BLaER1 treated with 17β-estradiol and CSF1 and Interleukin-3, amounts not matched to agents 10 nM and 100 nM (cell line): ENCODE results near the gene HEYL.
A peak's percentile ranks its signal among the peaks of the same experiment; 100 is the strongest.

ENCODE experiments used
- H3K27ac ChIP-seq, 11 experiments: shearing (Covaris generic); formaldehyde crosslinking; 2 replicates each; pipeline ENCODE4 v1.8.1; 2022
- H3K27me3 ChIP-seq, 11 experiments: shearing (Covaris generic); formaldehyde crosslinking; 2 replicates each; pipeline ENCODE4 v1.8.1; 2022
- H3K36me3 ChIP-seq, 11 experiments: shearing (Covaris generic); formaldehyde crosslinking; 2 replicates each; pipeline ENCODE4 v1.8.1; 2022
- H3K4me1 ChIP-seq, 10 experiments: shearing (Covaris generic); formaldehyde crosslinking; 2 replicates each; pipeline ENCODE4 v1.8.1; 2022
- H3K4me2 ChIP-seq, 11 experiments: shearing (Covaris generic); formaldehyde crosslinking; 2 replicates each; pipeline ENCODE4 v1.8.1; 2022
- H3K4me3 ChIP-seq, 10 experiments: shearing (Covaris generic); formaldehyde crosslinking; 2 replicates each; pipeline ENCODE4 v1.8.1; 2022
- H3K9ac ChIP-seq, 11 experiments: shearing (Covaris generic); formaldehyde crosslinking; 2 replicates each; pipeline ENCODE4 v1.8.1; 2022
- H3K9me3 ChIP-seq, 11 experiments: shearing (Covaris generic); formaldehyde crosslinking; replicated peaks in 1 of 11; 2 replicates each; pipeline ENCODE4 v1.8.1; 2022
- H4K20me1 ChIP-seq, 11 experiments: shearing (Covaris generic); formaldehyde crosslinking; 2 replicates each; pipeline ENCODE4 v1.8.1; 2022
- Cebpa-rat ChIP-seq, 11 experiments: shearing (Covaris generic); IDR thresholded peaks; 2 replicates each; pipeline ENCODE4 v1.8.1; 2022

Gene HEYL

GRCh38 chr1:39680751-39681150, 41.3 kb upstream of the HEYL start:
- no peak for TF ChIP-seq Cebpa-rat (IDR thresholded peaks at IDR 0.05)
- H3K4me3 ChIP-seq: no peak overlapping the region
- no peak overlapping the region for H3K27ac ChIP-seq
- no peak overlapping the region for H3K4me2 ChIP-seq
- H4K20me1 ChIP-seq: no peaks in the 10 kb centered on the region
- H3K9me3 ChIP-seq: no peaks in the 10 kb centered on the region
- H3K9ac ChIP-seq: no peak overlapping the region
- no peaks in the 10 kb centered on the region for H3K27me3 ChIP-seq
- H3K4me1 ChIP-seq: peaks cover 0 to 9% (median 3%) of the 10 kb centered on the region in 10 experiments; a peak in 9 of 20 replicates
- H3K36me3 ChIP-seq: no peaks in the 10 kb centered on the region

- Histone ChIP-seq H3K27me3 (no peaks in the 10 kb centered on the region), H3K9me3 (no peaks in the 10 kb centered on the region), H3K9ac (no peak overlapping the region), H3K36me3 (no peaks in the 10 kb centered on the region), H3K4me2 (no peak overlapping the region), H3K27ac (no peak overlapping the region), H4K20me1 (no peaks in the 10 kb centered on the region), H3K4me3 (no peak overlapping the region), H3K4me1 (peaks cover 0 to 9% (median 3%) of the 10 kb centered on the region in 10 experiments; a peak in 9 of 20 replicates)
- no peak for TF ChIP-seq Cebpa-rat (IDR thresholded peaks at IDR 0.05)
Measured at GRCh38 chr1:39679821-39680220, 40.4 kb upstream of the HEYL start.

- Histone ChIP-seq H3K36me3 (no peaks in the 10 kb centered on the region), H3K4me2 (no peak overlapping the region), H3K27ac (no peak overlapping the region)
Measured at GRCh38 chr1:39678889-39679288, 39.4 kb upstream of the HEYL start.

GRCh38 chr1:39677645-39678044, 38.2 kb upstream of the HEYL start:
- H3K9ac ChIP-seq: no peak overlapping the region
- no peak overlapping the region for H3K4me2 ChIP-seq
- no peak for TF ChIP-seq Cebpa-rat (IDR thresholded peaks at IDR 0.05)
- no peak overlapping the region for H3K27ac ChIP-seq
- H3K9me3 ChIP-seq: no peaks in the 10 kb centered on the region
- H3K27me3 ChIP-seq: peaks cover 0 to 2% (median 0%) of the 10 kb centered on the region in 11 experiments; a peak in 1 of 22 replicates
- H3K4me3 ChIP-seq: no peak overlapping the region
- H3K4me1 ChIP-seq: peaks cover 7 to 16% (median 10%) of the 10 kb centered on the region in 10 experiments; a peak in 19 of 20 replicates
- no peaks in the 10 kb centered on the region for H4K20me1 ChIP-seq
- no peaks in the 10 kb centered on the region for H3K36me3 ChIP-seq

More at GRCh38 chr1:39678889-39679288, 39.4 kb upstream of the HEYL start:
- Histone ChIP-seq H3K9me3 (no peaks in the 10 kb centered on the region), H3K4me1 (peaks cover 6 to 16% (median 8%) of the 10 kb centered on the region in 10 experiments; a peak in 15 of 20 replicates), H3K4me3 (no peak overlapping the region), H3K9ac (no peak overlapping the region), H4K20me1 (no peaks in the 10 kb centered on the region), H3K27me3 (no peaks in the 10 kb centered on the region)
- TF ChIP-seq Cebpa-rat (IDR thresholded peaks at IDR 0.05): no peak

- no peak overlapping the region for H3K4me3 ChIP-seq
- H3K4me2 ChIP-seq: peak overlapping the region in 5 of 11 experiments; percentile 0 to 51 (median 35); a peak in 5 of 22 replicates
- H3K4me1 ChIP-seq: peaks cover 8 to 22% (median 16%) of the 10 kb centered on the region in 10 experiments
- TF ChIP-seq Cebpa-rat (IDR thresholded peaks at IDR 0.05): no peak
- H3K9me3 ChIP-seq: no peaks in the 10 kb centered on the region
- H3K9ac ChIP-seq: no peak overlapping the region
- no peak overlapping the region for H3K27ac ChIP-seq
- H3K27me3 ChIP-seq: peaks cover 3 to 8% (median 6%) of the 10 kb centered on the region in 11 experiments; a peak in 19 of 22 replicates
- H4K20me1 ChIP-seq: peaks cover 0 to 5% (median 0%) of the 10 kb centered on the region in 11 experiments; a peak in 1 of 22 replicates
- no peaks in the 10 kb centered on the region for H3K36me3 ChIP-seq
Measured at GRCh38 chr1:39676948-39677548, 37.6 kb upstream of the HEYL start.

GRCh38 chr1:39675220-39675619, 35.8 kb upstream of the HEYL start:
- no peak overlapping the region for H3K4me3 ChIP-seq

GRCh38 chr1:39673215-39673614, 33.8 kb upstream of the HEYL start:
- TF ChIP-seq Cebpa-rat (IDR thresholded peaks at IDR 0.05): no peak
- H3K27me3 ChIP-seq: peaks cover 20 to 28% (median 23%) of the 10 kb centered on the region in 11 experiments
- no peak overlapping the region for H3K4me3 ChIP-seq

More at GRCh38 chr1:39675220-39675619, 35.8 kb upstream of the HEYL start:
- TF ChIP-seq Cebpa-rat (IDR thresholded peaks at IDR 0.05): no peak
- H3K27me3 ChIP-seq: peaks cover 20 to 26% (median 23%) of the 10 kb centered on the region in 11 experiments
- no peak overlapping the region for H3K27ac ChIP-seq
- peaks cover 0 to 7% (median 0%) of the 10 kb centered on the region in 11 experiments; a peak in 2 of 22 replicates for H4K20me1 ChIP-seq
- H3K4me1 ChIP-seq: peaks cover 15 to 35% (median 30%) of the 10 kb centered on the region in 10 experiments
- no peak overlapping the region for H3K4me2 ChIP-seq
- H3K9me3 ChIP-seq: no peaks in the 10 kb centered on the region
- no peak overlapping the region for H3K9ac ChIP-seq
- no peaks in the 10 kb centered on the region for H3K36me3 ChIP-seq

GRCh38 chr1:39672551-39672947, 33.1 kb upstream of the HEYL start:
- TF ChIP-seq Cebpa-rat (IDR thresholded peaks at IDR 0.05): no peak
- H3K27ac ChIP-seq: no peak overlapping the region
- H3K4me3 ChIP-seq: peak overlapping the region; percentile 54 to 74 (median 64)
- H3K9ac ChIP-seq: peak overlapping the region in 5 of 11 experiments; percentile 70 to 78 (median 73); a peak in 8 of 22 replicates
- H4K20me1 ChIP-seq: peaks cover 0 to 7% (median 0%) of the 10 kb centered on the region in 11 experiments; a peak in 2 of 22 replicates
- peaks cover 20 to 28% (median 23%) of the 10 kb centered on the region in 11 experiments for H3K27me3 ChIP-seq
- no peaks in the 10 kb centered on the region for H3K36me3 ChIP-seq
- no peaks in the 10 kb centered on the region for H3K9me3 ChIP-seq
- peak overlapping the region; percentile 95 to 100 (median 99) for H3K4me2 ChIP-seq
- H3K4me1 ChIP-seq: peaks cover 15 to 35% (median 30%) of the 10 kb centered on the region in 10 experiments

More at GRCh38 chr1:39673215-39673614, 33.8 kb upstream of the HEYL start:
- Histone ChIP-seq H3K27ac (no peak overlapping the region), H4K20me1 (peaks cover 0 to 7% (median 0%) of the 10 kb centered on the region in 11 experiments; a peak in 2 of 22 replicates), H3K4me1 (peaks cover 15 to 35% (median 30%) of the 10 kb centered on the region in 10 experiments), H3K4me2 (0 out of 22 replicates have a peak overlapping the region, but pooled peaks of 1 of the 11 experiments have one; percentile 49), H3K9me3 (no peaks in the 10 kb centered on the region), H3K9ac (no peak overlapping the region), H3K36me3 (no peaks in the 10 kb centered on the region)

- Histone ChIP-seq H4K20me1 (peaks cover 0 to 7% (median 0%) of the 10 kb centered on the region in 11 experiments; a peak in 2 of 22 replicates), H3K27ac (0 out of 22 replicates have a peak within 1 kb of the TSS, but pooled peaks of 1 of the 11 experiments have one; percentile 6), H3K4me1 (peaks cover 12 to 33% (median 30%) of the 10 kb centered on the region in 10 experiments), H3K27me3 (peaks cover 20 to 28% (median 23%) of the 10 kb centered on the region in 11 experiments), H3K4me2 (peak within 1 kb of the TSS; percentile 95 to 100 (median 99)), H3K9ac (peak within 1 kb of the TSS; percentile 49 to 78 (median 70)), H3K4me3 (peak within 1 kb of the TSS; percentile 54 to 74 (median 64)), H3K9me3 (no peaks in the 10 kb centered on the region), H3K36me3 (no peaks in the 10 kb centered on the region)
- no peak for TF ChIP-seq Cebpa-rat (IDR thresholded peaks at IDR 0.05)
Measured at GRCh38 chr1:39671793-39672550, 32.5 kb upstream of the HEYL start, which contains the start of gene NT5C1A. Gene NT5C1A (minus strand): TSS chr1:39672107. CDS start chr1:39672038, 69 bp downstream.
